Measurements from ENCODE around the gene CEND1. TPM values are rescaled to one million over a fixed set of nuclear protein-coding genes. Genes with fewer than 3 reads are reported as not detected.
A peak's percentile ranks its signal among the peaks of the same experiment; 100 is the strongest.

Gene CEND1
- total and polyA plus RNA-seq, 2 of the 13 experiments (the other 11 are each of a cell fraction or from before 2014, with no cell fraction given): not detected

GRCh38 chr11:746289-747157 lies 43.4 kb downstream of the CEND1 start (continued):
- TF ChIP-seq ZIK1 (CRISPR knock-in tag; IDR thresholded peaks at IDR 0.05; ENCODE audit: borderline replicate concordance, low read depth): no peak
- no peak for TF ChIP-seq DMTF1 (CRISPR knock-in tag; IDR thresholded peaks at IDR 0.05)
- TF ChIP-seq THYN1 (CRISPR knock-in tag; IDR thresholded peaks at IDR 0.05; ENCODE audit: borderline replicate concordance, low read depth): no peak

GRCh38 chr11:745428-745827 lies 44.5 kb downstream of the CEND1 start:
- Histone ChIP-seq H3K36me3 (replicated peaks in 1 of 2; ENCODE audit: control insufficient read depth in 1 of 2, insufficient read depth in 2 of 2, low read length in 2 of 2) (no peaks in the 10 kb centered on the region), H3K4me2 (ENCODE audit: low read depth, low read length) (no peak overlapping the region), H3K79me2 (ENCODE audit: insufficient read depth, low read length) (peaks cover 31% of the 10 kb centered on the region), H3K9ac (ENCODE audit: insufficient read depth, low read depth, low read length) (no peak overlapping the region), H3K4me1 (ENCODE audit: insufficient read depth, low read length) (peaks cover 29% of the 10 kb centered on the region), H3K27ac (ENCODE audit: extremely low read length, insufficient read depth, low read length) (no peak overlapping the region), H3K27me3 (ENCODE audit: control insufficient read depth in 1 of 2, insufficient read depth in 2 of 2, low read length in 2 of 2) (no peaks in the 10 kb centered on the region), H2AFZ (ENCODE audit: low read length) (no peak overlapping the region), H4K20me1 (ENCODE audit: insufficient read depth, low read length) (peaks cover 5% of the 10 kb centered on the region; the same call in 1 of the 2 replicates), H3K9me3 (ENCODE audit: low read length) (no peaks in the 10 kb centered on the region), H3K4me3 (replicated peaks in 1 of 3; ENCODE audit: insufficient read depth in 1 of 3, low read depth in 2 of 3, low read length in 3 of 3) (no peak overlapping the region)
- BruUV-seq (replicated peaks): TSS peak; percentile 74
- ChIA-PET CTCF (ENCODE audit: low intra/inter-chr PET ratio, low total read pairs) (no interaction called here), POLR2A (interaction anchor here (1.1 kb wide), 1 partner anchor 31 kb away, joined by 3 read pairs; no protein-coding TSS in a partner anchor)
- in situ Hi-C loops (cut with HindIII; ENCODE audit: extremely low pct_ligation_motif_present, low pct_unique_long_range_greater_than_20kb): no loop called here
- intact Hi-C loops (cut with micrococcal nuclease; ENCODE audit: unreplicated experiment): no loop called here
- DNase-seq (ENCODE audit: low spot score) (no peak), FAIRE-seq (no peak), ATAC-seq (no peak)
- WGBS (ENCODE audit: low lambda C conversion rate): 39% methylated on average over 1 of the region's 1 CpG
- TF ChIP-seq MTA3 (CRISPR knock-in tag; IDR thresholded peaks at IDR 0.05) (no peak), HIVEP1 (CRISPR knock-in tag; IDR thresholded peaks at IDR 0.05) (no peak), HES4 (CRISPR knock-in tag; IDR thresholded peaks at IDR 0.05; ENCODE audit: borderline replicate concordance) (no peak), ZNF383 (CRISPR knock-in tag; IDR thresholded peaks at IDR 0.05; ENCODE audit: borderline replicate concordance) (no peak), YEATS4 (CRISPR knock-in tag; IDR thresholded peaks at IDR 0.05; ENCODE audit: borderline replicate concordance) (no peak), RBFOX2 (IDR thresholded peaks at IDR 0.05; ENCODE audit: low read depth, low read length) (no peak), TGIF2 (CRISPR knock-in tag; IDR thresholded peaks at IDR 0.05) (no peak), PAXIP1 (CRISPR knock-in tag; conservative IDR thresholded peaks at IDR 0.05) (no peak), THAP7 (CRISPR knock-in tag; IDR thresholded peaks at IDR 0.05) (no peak)

Data from HepG2 (cell line).